Hepatocyte (in vitro differentiated cells): ENCODE measurements around the gene SERPINA6. TPM values are rescaled to one million over a fixed set of nuclear protein-coding genes. Genes with fewer than 3 reads are reported as not detected.

Experiments
- DNase-seq: peaks from one replicate; pipeline ENCODE4 v3.0.0-alpha.2; 2016; ENCODE audit warnings: low spot score
- H2AFZ ChIP-seq: fragments of 200-600 bp; sonication (generic); 2 replicates; pipeline ENCODE4 v1.6.0; 2016; ENCODE audit warnings: antibody characterized with exemption, mild to moderate bottlenecking
- H3K27ac ChIP-seq: fragments of 200-600 bp; sonication (generic); 2 replicates; pipeline ENCODE4 v1.5.1; 2016; ENCODE audit warnings: mild to moderate bottlenecking
- H3K27me3 ChIP-seq: fragments of 200-600 bp; sonication (generic); 2 replicates; pipeline ENCODE4 v1.6.1; 2016
- H3K36me3 ChIP-seq: fragments of 200-600 bp; sonication (generic); replicated peaks from 2 replicates; pipeline ENCODE4 v1.5.1; 2016; ENCODE audit warnings: low read depth; ENCODE audit not compliant: insufficient read depth
- H3K4me1 ChIP-seq: fragments of 200-600 bp; sonication (generic); 2 replicates; pipeline ENCODE4 v1.5.1; 2016; ENCODE audit warnings: mild to moderate bottlenecking, moderate library complexity; ENCODE audit not compliant: insufficient read depth
- H3K4me2 ChIP-seq: fragments of 200-600 bp; sonication (generic); 2 replicates; pipeline ENCODE4 v1.6.0; 2016
- H3K4me3 ChIP-seq: fragments of 200-600 bp; sonication (generic); 2 replicates; pipeline ENCODE4 v1.5.1; 2016; ENCODE audit warnings: mild to moderate bottlenecking
- H3K79me2 ChIP-seq: fragments of 200-600 bp; sonication (generic); 2 replicates; pipeline ENCODE4 v1.6.0; 2017; ENCODE audit warnings: mild to moderate bottlenecking
- H3K9me2 ChIP-seq: fragments of 200-600 bp; sonication (generic); replicated peaks from 2 replicates; pipeline ENCODE4 v1.6.0; 2017; ENCODE audit warnings: mild to moderate bottlenecking; ENCODE audit not compliant: insufficient read depth
- H3K9me3 ChIP-seq: fragments of 200-600 bp; sonication (generic); 2 replicates; pipeline ENCODE4 v1.5.1; 2016; ENCODE audit warnings: low read depth, mild to moderate bottlenecking
- H4K20me1 ChIP-seq: fragments of 200-600 bp; sonication (generic); 2 replicates; pipeline ENCODE4 v1.6.0; 2016; ENCODE audit warnings: mild to moderate bottlenecking; ENCODE audit not compliant: insufficient read depth, poor library complexity, severe bottlenecking
- CTCF ChIP-seq: fragments of 200-600 bp; sonication (generic); IDR thresholded peaks from 2 replicates; pipeline ENCODE4 v1.5.1; 2016; ENCODE audit warnings: antibody characterized with exemption, mild to moderate bottlenecking; ENCODE audit not compliant: poor library complexity
- EZH2 ChIP-seq: fragments of 200-600 bp; sonication (generic); IDR thresholded peaks from 2 replicates; pipeline ENCODE4 v1.6.1; 2016; ENCODE audit warnings: antibody characterized with exemption, mild to moderate bottlenecking, borderline replicate concordance
- EZH2phosphoT487 ChIP-seq: fragments of 200-600 bp; sonication (generic); IDR thresholded peaks from one replicate; pipeline ENCODE4 v1.6.1; 2018; ENCODE audit warnings: antibody characterized with exemption, mild to moderate bottlenecking, low read depth, moderate library complexity; ENCODE audit not compliant: unreplicated experiment, severe bottlenecking
- WGBS: methylation state at CpG from one replicate; pipeline ENCODE4 v1.1.6; 2016; ENCODE audit warnings: low lambda C conversion rate; ENCODE audit errors: missing lambda C conversion rate; 5-methylcytosine and 5-hydroxymethylcytosine counted together
- polyA plus RNA-seq: library from polyadenylated mRNA; unstranded; fragments of >200 nt; fragmentation: Nextera tagmentation; extraction: Ambion mirVana; gene quantifications from 2 replicates; pipeline ENCODE4 v1.2.1, GENCODE V29; 2016
- total RNA-seq: library from RNA; depleted of rRNA; stranded (reverse); fragments of >200 nt; gene quantifications from 2 replicates; pipeline ENCODE4 v1.2.3, GENCODE V29; 2014

The SERPINA6 gene
- total and polyA plus RNA-seq, 2 experiments from 2014 or later = 132 to 135 TPM

- Histone ChIP-seq H3K9me3 (no peaks in the 10 kb centered on the region), H3K79me2 (no peaks in the 10 kb centered on the region), H4K20me1 (no peaks in the 10 kb centered on the region), H2AFZ (no peak overlapping the region), H3K36me3 (no peaks in the 10 kb centered on the region), H3K27me3 (no peaks in the 10 kb centered on the region), H3K9me2 (no peaks in the 10 kb centered on the region), H3K27ac (peak overlapping the region; percentile 14), H3K4me2 (no peak overlapping the region), H3K4me3 (no peak overlapping the region), H3K4me1 (peaks cover 10% of the 10 kb centered on the region)
- DNase-seq = no peak
- no peak for TF ChIP-seq CTCF
- no peak for TF ChIP-seq EZH2phosphoT487
- no peak for TF ChIP-seq EZH2
- 90% methylated on average over 3 of the region's 3 CpGs for WGBS
Observed at GRCh38 chr14:94344389-94344788, 21.3 kb upstream of the SERPINA6 start.

GRCh38 chr14:94343238-94344005 lies 20.3 kb upstream of the SERPINA6 start:
- no peaks in the 10 kb centered on the region for H3K36me3 ChIP-seq
- H2AFZ ChIP-seq = no peak overlapping the region
- no peaks in the 10 kb centered on the region for H3K79me2 ChIP-seq
- no peaks in the 10 kb centered on the region for H3K27me3 ChIP-seq
- no peaks in the 10 kb centered on the region for H3K9me3 ChIP-seq
- TF ChIP-seq EZH2 (no peak), EZH2phosphoT487 (no peak)
- 90% methylated on average over 8 of the region's 8 CpGs for WGBS
- H3K27ac ChIP-seq = no peak overlapping the region
- no peaks in the 10 kb centered on the region for H3K9me2 ChIP-seq
- H3K4me3 ChIP-seq = no peak overlapping the region
- no peak for DNase-seq
- H3K4me1 ChIP-seq = peaks cover 10% of the 10 kb centered on the region
- no peak overlapping the region for H3K4me2 ChIP-seq
- no peaks in the 10 kb centered on the region for H4K20me1 ChIP-seq

GRCh38 chr14:94342334-94342934 lies 19.3 kb upstream of the SERPINA6 start:
- H3K4me2 ChIP-seq = no peak overlapping the region
- H3K4me1 ChIP-seq = peaks cover 10% of the 10 kb centered on the region
- no peak overlapping the region for H2AFZ ChIP-seq
- H3K36me3 ChIP-seq = no peaks in the 10 kb centered on the region
- H3K9me3 ChIP-seq = no peaks in the 10 kb centered on the region
- TF ChIP-seq CTCF = no peak
- TF ChIP-seq EZH2phosphoT487 = no peak
- no peak for TF ChIP-seq EZH2
- 52% methylated on average over 2 of the region's 2 CpGs for WGBS
- no peaks in the 10 kb centered on the region for H3K9me2 ChIP-seq
- no peaks in the 10 kb centered on the region for H3K79me2 ChIP-seq
- peak; percentile 92 for DNase-seq
- H3K27ac ChIP-seq = peak overlapping the region; percentile 72
- no peaks in the 10 kb centered on the region for H4K20me1 ChIP-seq
- no peaks in the 10 kb centered on the region for H3K27me3 ChIP-seq
- no peak overlapping the region for H3K4me3 ChIP-seq

- no peaks in the 10 kb centered on the region for H4K20me1 ChIP-seq
- H3K79me2 ChIP-seq = no peaks in the 10 kb centered on the region
- WGBS = 82% methylated on average over 5 of the region's 5 CpGs
- H3K4me2 ChIP-seq = no peak overlapping the region
- no peaks in the 10 kb centered on the region for H3K36me3 ChIP-seq
- H3K9me3 ChIP-seq = no peaks in the 10 kb centered on the region
- no peak for DNase-seq
- no peaks in the 10 kb centered on the region for H3K9me2 ChIP-seq
- peaks cover 10% of the 10 kb centered on the region for H3K4me1 ChIP-seq
- TF ChIP-seq CTCF (no peak), EZH2phosphoT487 (no peak), EZH2 (no peak)
- no peaks in the 10 kb centered on the region for H3K27me3 ChIP-seq
- H3K4me3 ChIP-seq = no peak overlapping the region
- peak overlapping the region; percentile 72 for H3K27ac ChIP-seq
- no peak overlapping the region for H2AFZ ChIP-seq
Observed at GRCh38 chr14:94341656-94342333, 18.7 kb upstream of the SERPINA6 start.
